PFSK-1 (cell line): Measurements from ENCODE around the gene LCOR.

Source experiments
- FOXP2 ChIP-seq: optimal IDR thresholded peaks from 2 replicates; pipeline ENCODE3; 2011; ENCODE audit warnings: borderline replicate concordance, control low read depth, inconsistent platforms; ENCODE audit not compliant: insufficient read depth; ENCODE audit errors: extremely low read length, extremely low read depth
- POLR2AphosphoS5 ChIP-seq: IDR thresholded peaks from 2 replicates; pipeline ENCODE4 v1.6.1; 2012; ENCODE audit warnings: low read depth, mild to moderate bottlenecking, control low read depth, low read length, moderate library complexity
- SIN3A ChIP-seq: IDR thresholded peaks from 2 replicates; pipeline ENCODE4 v1.6.1; 2012; ENCODE audit warnings: mild to moderate bottlenecking, low read length, moderate library complexity, borderline replicate concordance; ENCODE audit not compliant: insufficient read depth
- TAF1 ChIP-seq: IDR thresholded peaks from 2 replicates; pipeline ENCODE4 v1.6.1; 2012; ENCODE audit warnings: low read length, control low read depth, borderline replicate concordance; ENCODE audit not compliant: insufficient read depth
- TF ChIP-seq, protein P1 (sequence below), 2 experiments: IDR thresholded peaks; 2 replicates each; pipeline versions ENCODE4 v1.6.1 to v1.8.0; 2011 to 2012; ENCODE audit warnings: low read depth in 2 of 2, low read length in 2 of 2, control low read depth in 1 of 2, inconsistent platforms in 1 of 2, mild to moderate bottlenecking in 1 of 2, moderate library complexity in 1 of 2; ENCODE audit not compliant: insufficient read depth in 1 of 2

The LCOR gene

GRCh38 chr10:96846926-96847325 is 14.8 kb downstream of the LCOR start:
- TF ChIP-seq POLR2AphosphoS5 (no peak), FOXP2 (no peak), TAF1 (no peak), SIN3A (no peak)
- TF ChIP-seq, protein P1, sequence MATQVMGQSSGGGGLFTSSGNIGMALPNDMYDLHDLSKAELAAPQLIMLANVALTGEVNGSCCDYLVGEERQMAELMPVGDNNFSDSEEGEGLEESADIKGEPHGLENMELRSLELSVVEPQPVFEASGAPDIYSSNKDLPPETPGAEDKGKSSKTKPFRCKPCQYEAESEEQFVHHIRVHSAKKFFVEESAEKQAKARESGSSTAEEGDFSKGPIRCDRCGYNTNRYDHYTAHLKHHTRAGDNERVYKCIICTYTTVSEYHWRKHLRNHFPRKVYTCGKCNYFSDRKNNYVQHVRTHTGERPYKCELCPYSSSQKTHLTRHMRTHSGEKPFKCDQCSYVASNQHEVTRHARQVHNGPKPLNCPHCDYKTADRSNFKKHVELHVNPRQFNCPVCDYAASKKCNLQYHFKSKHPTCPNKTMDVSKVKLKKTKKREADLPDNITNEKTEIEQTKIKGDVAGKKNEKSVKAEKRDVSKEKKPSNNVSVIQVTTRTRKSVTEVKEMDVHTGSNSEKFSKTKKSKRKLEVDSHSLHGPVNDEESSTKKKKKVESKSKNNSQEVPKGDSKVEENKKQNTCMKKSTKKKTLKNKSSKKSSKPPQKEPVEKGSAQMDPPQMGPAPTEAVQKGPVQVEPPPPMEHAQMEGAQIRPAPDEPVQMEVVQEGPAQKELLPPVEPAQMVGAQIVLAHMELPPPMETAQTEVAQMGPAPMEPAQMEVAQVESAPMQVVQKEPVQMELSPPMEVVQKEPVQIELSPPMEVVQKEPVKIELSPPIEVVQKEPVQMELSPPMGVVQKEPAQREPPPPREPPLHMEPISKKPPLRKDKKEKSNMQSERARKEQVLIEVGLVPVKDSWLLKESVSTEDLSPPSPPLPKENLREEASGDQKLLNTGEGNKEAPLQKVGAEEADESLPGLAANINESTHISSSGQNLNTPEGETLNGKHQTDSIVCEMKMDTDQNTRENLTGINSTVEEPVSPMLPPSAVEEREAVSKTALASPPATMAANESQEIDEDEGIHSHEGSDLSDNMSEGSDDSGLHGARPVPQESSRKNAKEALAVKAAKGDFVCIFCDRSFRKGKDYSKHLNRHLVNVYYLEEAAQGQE (IDR thresholded peaks at IDR 0.05; ENCODE audit: insufficient read depth in 1 of 2, low read depth in 2 of 2, low read length in 2 of 2): no peak

DNA sequence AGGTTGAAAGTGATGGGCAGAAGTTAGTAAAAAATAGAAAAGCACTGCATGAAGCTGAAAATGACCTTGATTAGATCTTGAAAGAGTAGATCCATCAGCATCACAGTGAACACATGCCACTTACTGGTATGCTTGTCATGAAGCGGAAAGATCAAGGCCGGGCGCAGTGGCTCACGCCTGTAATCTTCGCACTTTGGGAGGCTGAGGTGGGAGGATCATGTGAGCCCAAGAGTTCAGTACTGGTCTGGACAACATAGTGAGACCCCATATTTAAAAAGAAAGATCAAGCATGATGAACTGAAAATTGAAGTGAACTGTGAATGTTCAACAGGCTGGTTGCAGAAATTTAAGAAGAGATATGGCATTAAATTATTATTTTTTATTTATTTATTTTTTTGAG is 18.0 kb downstream of the LCOR start:
- TF ChIP-seq POLR2AphosphoS5 (no peak), TAF1 (no peak), FOXP2 (no peak), SIN3A (no peak)
- TF ChIP-seq, protein P1 (IDR thresholded peaks at IDR 0.05; ENCODE audit: insufficient read depth in 1 of 2, low read depth in 2 of 2, low read length in 2 of 2): no peak

- TF ChIP-seq, protein P1 (IDR thresholded peaks at IDR 0.05; ENCODE audit: insufficient read depth in 1 of 2, low read depth in 2 of 2, low read length in 2 of 2): no peak
- TF ChIP-seq POLR2AphosphoS5 (no peak), FOXP2 (no peak), TAF1 (no peak), SIN3A (no peak)
Observed at GRCh38 chr10:96850825-96851224, 18.7 kb downstream of the LCOR start.

GRCh38 chr10:96851281-96851680 is 19.2 kb downstream of the LCOR start:
- no peak for TF ChIP-seq FOXP2
- TF ChIP-seq, protein P1 (IDR thresholded peaks at IDR 0.05; ENCODE audit: insufficient read depth in 1 of 2, low read depth in 2 of 2, low read length in 2 of 2): no peak
- no peak for TF ChIP-seq TAF1
- no peak for TF ChIP-seq POLR2AphosphoS5
- no peak for TF ChIP-seq SIN3A

DNA sequence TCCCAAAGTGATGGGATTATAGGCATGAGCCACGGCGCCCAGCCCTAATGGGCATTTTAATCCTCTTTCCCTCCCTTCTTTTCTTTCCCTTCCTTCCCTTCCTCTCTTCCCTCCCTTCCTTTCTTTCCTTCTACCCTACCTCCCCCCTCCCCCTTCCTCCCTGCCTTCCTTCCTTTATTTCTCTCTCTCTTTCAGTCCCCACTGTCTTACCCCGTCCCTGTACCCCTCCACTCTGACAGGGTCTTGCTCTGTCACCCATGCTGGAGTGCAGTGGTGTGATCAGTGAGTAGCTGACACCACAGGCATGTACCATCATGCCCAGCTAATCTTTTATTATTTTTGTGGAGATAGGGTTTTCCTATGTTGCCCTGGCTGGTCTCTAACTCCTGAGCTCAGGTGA is 24.2 kb downstream of the LCOR start:
- TF ChIP-seq FOXP2 (no peak), SIN3A (no peak), POLR2AphosphoS5 (no peak), TAF1 (no peak)
- TF ChIP-seq, protein P1 (IDR thresholded peaks at IDR 0.05; ENCODE audit: insufficient read depth in 1 of 2, low read depth in 2 of 2, low read length in 2 of 2): no peak
